IMR-90 (cell line): ENCODE results near the gene ESR2. TPM values are rescaled to one million over a fixed set of nuclear protein-coding genes. Genes with fewer than 3 reads are reported as not detected.

Source experiments
- ATAC-seq: fragments of 200-7000 bp; cut with Tn5 transposase; 2 replicates; pipeline ENCODE4 v1.9.1; 2020; ENCODE audit warnings: low read depth, mild to moderate bottlenecking, moderate library complexity
- BruUV-seq: library from RNA; stranded (reverse); fragments of 400-500 nt; replicated peaks from 2 replicates; lab custom pipeline; 2021; lab: Mats Ljungman, UMichigan
- CTCF ChIA-PET: fragments of 300-600 bp; formaldehyde crosslinking; extraction: SDS; loops from one replicate; lab custom pipeline; 2021; ENCODE audit warnings: antibody characterized with exemption; lab: Yijun Ruan, JAX
- POLR2A ChIA-PET: fragments of 300-600 bp; sonication (Branson Sonifier 250); formaldehyde crosslinking; loops from one replicate; lab custom pipeline; 2022; ENCODE audit warnings: antibody characterized with exemption; ENCODE audit not compliant: unreplicated experiment; lab: Charles Lee
- DNase-seq: peaks from one replicate; pipeline ENCODE4 v3.0.0; 2013
- H2AFZ ChIP-seq: replicated peaks from 2 replicates; pipeline ENCODE3; 2013; ENCODE audit warnings: low read length, mild to moderate bottlenecking; ENCODE audit not compliant: poor library complexity
- H2AK5ac ChIP-seq: 2 replicates; pipeline ENCODE4 v1.6.1; 2013; ENCODE audit warnings: low read depth, low read length, inconsistent platforms
- H2AK9ac ChIP-seq: replicated peaks from 2 replicates; pipeline ENCODE3; 2013; ENCODE audit warnings: mild to moderate bottlenecking, low read depth, low read length, moderate library complexity; ENCODE audit not compliant: poor library complexity
- H2BK120ac ChIP-seq: 2 replicates; pipeline ENCODE4 v1.6.1; 2013; ENCODE audit warnings: low read depth, low read length, inconsistent platforms
- H2BK15ac ChIP-seq: 3 replicates; pipeline ENCODE4 v1.6.1; 2013; ENCODE audit warnings: low read depth, low read length, inconsistent platforms
- H2BK20ac ChIP-seq: 2 replicates; pipeline ENCODE4 v1.6.1; 2013; ENCODE audit warnings: low read depth, mild to moderate bottlenecking, inconsistent platforms, low read length, moderate library complexity
- H2BK5ac ChIP-seq: 2 replicates; pipeline ENCODE4 v1.6.1; 2013; ENCODE audit warnings: mild to moderate bottlenecking, low read depth, low read length, inconsistent platforms; ENCODE audit not compliant: poor library complexity, severe bottlenecking
- H3K14ac ChIP-seq: replicated peaks from 2 replicates; pipeline ENCODE4 v1.6.1; 2013; ENCODE audit warnings: low read depth, low read length, inconsistent platforms
- H3K18ac ChIP-seq: 2 replicates; pipeline ENCODE4 v1.6.1; 2013; ENCODE audit warnings: low read depth, low read length, control low read depth
- H3K23ac ChIP-seq: 2 replicates; pipeline ENCODE4 v1.6.1; 2013; ENCODE audit warnings: low read depth, low read length, inconsistent platforms
- H3K27ac ChIP-seq: 2 replicates; pipeline ENCODE4 v1.5.1; 2013; ENCODE audit warnings: mild to moderate bottlenecking, control low read depth, low read length; ENCODE audit not compliant: insufficient read depth
- H3K27me3 ChIP-seq: 2 replicates; pipeline ENCODE4 v1.6.1; 2013; ENCODE audit warnings: low read length; ENCODE audit not compliant: control insufficient read depth, insufficient read depth
- H3K36me3 ChIP-seq: 2 replicates; pipeline ENCODE4 v1.6.1; 2013; ENCODE audit warnings: low read length, mixed read lengths; ENCODE audit not compliant: control insufficient read depth, insufficient read depth
- H3K4ac ChIP-seq: 2 replicates; pipeline ENCODE4 v1.6.1; 2013; ENCODE audit warnings: low read depth, low read length, inconsistent platforms
- H3K4me1 ChIP-seq: 2 replicates; pipeline ENCODE4 v1.6.1; 2013; ENCODE audit warnings: low read length, mixed read lengths; ENCODE audit not compliant: control insufficient read depth, insufficient read depth
- H3K4me2 ChIP-seq: 2 replicates; pipeline ENCODE4 v1.6.1; 2013; ENCODE audit warnings: low read depth, mild to moderate bottlenecking, control low read depth, low read length, moderate library complexity
- H3K4me3 ChIP-seq: 2 replicates; pipeline ENCODE4 v1.5.1; 2013; ENCODE audit warnings: low read depth, mild to moderate bottlenecking, control low read depth, low read length, moderate library complexity; ENCODE audit not compliant: insufficient read depth
- H3K56ac ChIP-seq: 2 replicates; pipeline ENCODE4 v1.6.1; 2013; ENCODE audit warnings: low read length, inconsistent platforms; ENCODE audit not compliant: insufficient read depth; ENCODE audit errors: extremely low read depth
- H3K79me1 ChIP-seq, 2 experiments: 2 replicates each; pipeline ENCODE4 v1.6.1; 2013; ENCODE audit warnings: low read length in 2 of 2, inconsistent platforms in 1 of 2, low read depth in 1 of 2
- H3K9ac ChIP-seq: 2 replicates; pipeline ENCODE4 v1.6.1; 2013; ENCODE audit warnings: low read depth, low read length, control low read depth
- H3K9me1 ChIP-seq: 2 replicates; pipeline ENCODE4 v1.6.1; 2013; ENCODE audit warnings: low read length, inconsistent platforms; ENCODE audit not compliant: insufficient read depth
- H3K9me3 ChIP-seq: 2 replicates; pipeline ENCODE4 v1.6.1; 2013; ENCODE audit warnings: low read length; ENCODE audit not compliant: control insufficient read depth, insufficient read depth
- H4K20me1 ChIP-seq: 2 replicates; pipeline ENCODE4 v1.6.1; 2013; ENCODE audit warnings: low read length, inconsistent platforms; ENCODE audit not compliant: insufficient read depth
- H4K5ac ChIP-seq: 2 replicates; pipeline ENCODE4 v1.6.1; 2013; ENCODE audit warnings: mild to moderate bottlenecking, low read depth, low read length, control low read depth
- H4K8ac ChIP-seq, 2 experiments: 2 replicates each; pipeline ENCODE4 v1.6.1; 2013; ENCODE audit warnings: low read depth in 2 of 2, low read length in 2 of 2, control low read depth in 1 of 2, inconsistent platforms in 1 of 2
- H4K91ac ChIP-seq: 2 replicates; pipeline ENCODE4 v1.6.1; 2013; ENCODE audit warnings: low read depth, low read length, inconsistent platforms; ENCODE audit not compliant: insufficient read depth
- CHD1 ChIP-seq: IDR thresholded peaks from 2 replicates; pipeline ENCODE4 v1.6.1; 2012; ENCODE audit warnings: low read depth, low read length, improper control_type of control experiment
- FOS ChIP-seq: fragments of 150-350 bp; IDR thresholded peaks from 2 replicates; pipeline ENCODE4 v1.6.1; 2016; ENCODE audit warnings: low read depth, low read length
- NFE2L2 ChIP-seq: fragments of 150-350 bp; IDR thresholded peaks from 2 replicates; pipeline ENCODE4 v1.6.1; 2016; ENCODE audit warnings: low read depth, mild to moderate bottlenecking, low read length
- POLR2A ChIP-seq: IDR thresholded peaks from 2 replicates; pipeline ENCODE4 v1.6.1; 2012; ENCODE audit warnings: mild to moderate bottlenecking, low read depth, low read length
- RAD21 ChIP-seq: IDR thresholded peaks from 2 replicates; pipeline ENCODE4 v1.6.1; 2012; ENCODE audit warnings: low read length, improper control_type of control experiment
- RCOR1 ChIP-seq: IDR thresholded peaks from 2 replicates; pipeline ENCODE4 v1.6.1; 2012; ENCODE audit warnings: mild to moderate bottlenecking, low read length, improper control_type of control experiment; ENCODE audit not compliant: insufficient replicate concordance
- RFX5 ChIP-seq: IDR thresholded peaks from 2 replicates; pipeline ENCODE4 v1.8.0; 2012; ENCODE audit warnings: low read depth, mild to moderate bottlenecking, low read length, moderate library complexity
- SMC3 ChIP-seq: fragments of 150-350 bp; IDR thresholded peaks from 2 replicates; pipeline ENCODE4 v1.6.1; 2016; ENCODE audit warnings: low read depth, mild to moderate bottlenecking, antibody characterized with exemption, low read length, moderate library complexity
- WGBS, 2 experiments: methylation state at CpG; one replicate each; pipeline versions ENCODE4 v1.1.5 to v1.1.7; 2013; ENCODE audit warnings: missing lambda C conversion rate in 2 of 2; ENCODE audit not compliant: insufficient read length in 1 of 2; ENCODE audit errors: extremely low coverage in 2 of 2; 5-methylcytosine and 5-hydroxymethylcytosine counted together
- dilution Hi-C: fragments of 300-500 bp; cut with HindIII; formaldehyde crosslinking; loops from one replicate; pipeline ENCODE4 v1.14.3; 2018; ENCODE audit warnings: low sequenced_read_pairs; ENCODE audit not compliant: unreplicated experiment
- in situ Hi-C: fragments of 300-500 bp; cut with MboI; formaldehyde crosslinking; loops from 3 replicates; pipeline ENCODE4 v1.14.3; 2019; ENCODE audit warnings: low sequenced_read_pairs, inconsistent platforms, mixed read lengths
- intact Hi-C: fragments of 100-400 bp; cut with micrococcal nuclease; formaldehyde crosslinking; loops from 2 replicates; pipeline ENCODE4 v1.10.0; 2022
- polyA plus RNA-seq, 3 experiments: library from polyadenylated mRNA; depleted of rRNA; stranded (reverse); fragments of >200 nt; gene quantifications; 2 replicates each; pipeline ENCODE4 v1.2.3, GENCODE V29; 2012; ENCODE audit warnings: low replicate concordance in 1 of 3
- total RNA-seq: library from RNA; depleted of rRNA; stranded (reverse); fragments of >200 nt; gene quantifications from 2 replicates; pipeline ENCODE4 v1.2.3, GENCODE V29; 2012
- TF ChIP-seq, protein P1 (sequence below): fragments of 150-350 bp; IDR thresholded peaks from 2 replicates; pipeline ENCODE4 v1.6.1; 2016; ENCODE audit warnings: low read depth, mild to moderate bottlenecking, low read length, moderate library complexity, borderline replicate concordance
- TF ChIP-seq, protein P2 (sequence below): conservative IDR thresholded peaks from 2 replicates; pipeline ENCODE4 v1.5.1; 2012; ENCODE audit warnings: mild to moderate bottlenecking, low read depth, low read length, improper control_type of control experiment

ESR2 gene
- total and polyA plus RNA-seq, 2 of the 4 experiments (the other 2 are of a cell fraction): under 0.01 to 0.03 TPM

DNA sequence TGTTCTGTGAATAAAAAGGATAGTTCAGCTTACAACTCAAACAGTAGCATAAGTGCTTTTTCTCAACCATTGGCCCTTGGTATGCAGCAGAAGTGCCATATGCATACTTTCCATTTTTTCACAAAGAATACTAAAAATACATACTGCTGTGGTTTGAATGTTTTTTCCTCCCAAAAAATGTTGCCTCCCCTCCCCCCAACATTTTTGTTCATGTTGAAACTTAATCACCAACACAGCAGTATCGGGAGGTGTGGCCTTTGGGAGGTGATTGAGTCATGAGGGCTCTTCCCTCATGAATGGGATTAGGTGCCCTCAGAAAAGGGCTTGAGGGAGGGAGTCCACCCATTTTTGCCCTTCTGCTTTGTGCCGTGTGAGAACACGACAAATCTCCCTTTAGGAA is 198.6 kb downstream of the ESR2 start:
- WGBS, 2 experiments: no CpG with 5 or more reads among the region's 3 CpGs
- peak; percentile 52 for DNase-seq
- no peaks in the 10 kb centered on the region for H4K20me1 ChIP-seq
- H3K4me1 ChIP-seq: peaks cover 5% of the 10 kb centered on the region
- H3K23ac ChIP-seq: no peak overlapping the region
- no peak for TF ChIP-seq NFE2L2
- TF ChIP-seq CHD1: no peak
- TF ChIP-seq, protein P1, sequence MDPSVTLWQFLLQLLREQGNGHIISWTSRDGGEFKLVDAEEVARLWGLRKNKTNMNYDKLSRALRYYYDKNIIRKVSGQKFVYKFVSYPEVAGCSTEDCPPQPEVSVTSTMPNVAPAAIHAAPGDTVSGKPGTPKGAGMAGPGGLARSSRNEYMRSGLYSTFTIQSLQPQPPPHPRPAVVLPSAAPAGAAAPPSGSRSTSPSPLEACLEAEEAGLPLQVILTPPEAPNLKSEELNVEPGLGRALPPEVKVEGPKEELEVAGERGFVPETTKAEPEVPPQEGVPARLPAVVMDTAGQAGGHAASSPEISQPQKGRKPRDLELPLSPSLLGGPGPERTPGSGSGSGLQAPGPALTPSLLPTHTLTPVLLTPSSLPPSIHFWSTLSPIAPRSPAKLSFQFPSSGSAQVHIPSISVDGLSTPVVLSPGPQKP: no peak
- no peak for TF ChIP-seq SMC3
- TF ChIP-seq, protein P2, sequence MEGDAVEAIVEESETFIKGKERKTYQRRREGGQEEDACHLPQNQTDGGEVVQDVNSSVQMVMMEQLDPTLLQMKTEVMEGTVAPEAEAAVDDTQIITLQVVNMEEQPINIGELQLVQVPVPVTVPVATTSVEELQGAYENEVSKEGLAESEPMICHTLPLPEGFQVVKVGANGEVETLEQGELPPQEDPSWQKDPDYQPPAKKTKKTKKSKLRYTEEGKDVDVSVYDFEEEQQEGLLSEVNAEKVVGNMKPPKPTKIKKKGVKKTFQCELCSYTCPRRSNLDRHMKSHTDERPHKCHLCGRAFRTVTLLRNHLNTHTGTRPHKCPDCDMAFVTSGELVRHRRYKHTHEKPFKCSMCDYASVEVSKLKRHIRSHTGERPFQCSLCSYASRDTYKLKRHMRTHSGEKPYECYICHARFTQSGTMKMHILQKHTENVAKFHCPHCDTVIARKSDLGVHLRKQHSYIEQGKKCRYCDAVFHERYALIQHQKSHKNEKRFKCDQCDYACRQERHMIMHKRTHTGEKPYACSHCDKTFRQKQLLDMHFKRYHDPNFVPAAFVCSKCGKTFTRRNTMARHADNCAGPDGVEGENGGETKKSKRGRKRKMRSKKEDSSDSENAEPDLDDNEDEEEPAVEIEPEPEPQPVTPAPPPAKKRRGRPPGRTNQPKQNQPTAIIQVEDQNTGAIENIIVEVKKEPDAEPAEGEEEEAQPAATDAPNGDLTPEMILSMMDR: no peak
- TF ChIP-seq RAD21: no peak
- no peak for TF ChIP-seq RCOR1
- TF ChIP-seq FOS: no peak
- no peak for TF ChIP-seq POLR2A
- TF ChIP-seq RFX5: no peak
- no peaks in the 10 kb centered on the region for H3K79me1 ChIP-seq
- dilution Hi-C loops: no loop called here
- H3K9me1 ChIP-seq: no peaks in the 10 kb centered on the region
- H4K8ac ChIP-seq: no peak overlapping the region; a peak in 1 of 4 replicates
- in situ Hi-C loops: no loop called here
- H3K27me3 ChIP-seq: no peaks in the 10 kb centered on the region
- ATAC-seq: peak; percentile 70
- H2BK5ac ChIP-seq: no peak overlapping the region
- H2AK9ac ChIP-seq: no peak overlapping the region
- no peak overlapping the region for H3K4me2 ChIP-seq
- no peaks in the 10 kb centered on the region for H3K9me3 ChIP-seq
- ChIA-PET CTCF (no interaction called here), POLR2A (no interaction called here)
- H2BK20ac ChIP-seq: no peak overlapping the region
- H3K18ac ChIP-seq: peak overlapping the region; percentile 25; the same call in 1 of the 2 replicates
- H3K27ac ChIP-seq: peak overlapping the region; percentile 25; the same call in 1 of the 2 replicates
- intact Hi-C loops: no loop called here
- H2AFZ ChIP-seq: peak overlapping the region; percentile 69
- H2BK15ac ChIP-seq: no peak overlapping the region
- H2AK5ac ChIP-seq: 0 out of 2 replicates have a peak overlapping the region, but pooled peaks have one; percentile 33
- no peak overlapping the region for H4K5ac ChIP-seq
- H2BK120ac ChIP-seq: no peak overlapping the region
- no peak overlapping the region for H3K56ac ChIP-seq
- BruUV-seq: no TSS peak
- H4K91ac ChIP-seq: no peak overlapping the region
- H3K36me3 ChIP-seq: no peaks in the 10 kb centered on the region
- H3K4ac ChIP-seq: no peak overlapping the region; the same call in 1 of the 2 replicates
- no peak overlapping the region for H3K14ac ChIP-seq
- no peak overlapping the region for H3K9ac ChIP-seq
- no peak overlapping the region for H3K4me3 ChIP-seq
